DMS153 treated with DMSO at 0.1 percent for 48 hours (cell line): ENCODE data around the gene MGLL.

Experiments used
- DNase-seq: peaks from one replicate; lab custom pipeline; 2025; ENCODE audit not compliant: unreplicated experiment; lab: John Stamatoyannopoulos, UW

The MGLL gene

DNA sequence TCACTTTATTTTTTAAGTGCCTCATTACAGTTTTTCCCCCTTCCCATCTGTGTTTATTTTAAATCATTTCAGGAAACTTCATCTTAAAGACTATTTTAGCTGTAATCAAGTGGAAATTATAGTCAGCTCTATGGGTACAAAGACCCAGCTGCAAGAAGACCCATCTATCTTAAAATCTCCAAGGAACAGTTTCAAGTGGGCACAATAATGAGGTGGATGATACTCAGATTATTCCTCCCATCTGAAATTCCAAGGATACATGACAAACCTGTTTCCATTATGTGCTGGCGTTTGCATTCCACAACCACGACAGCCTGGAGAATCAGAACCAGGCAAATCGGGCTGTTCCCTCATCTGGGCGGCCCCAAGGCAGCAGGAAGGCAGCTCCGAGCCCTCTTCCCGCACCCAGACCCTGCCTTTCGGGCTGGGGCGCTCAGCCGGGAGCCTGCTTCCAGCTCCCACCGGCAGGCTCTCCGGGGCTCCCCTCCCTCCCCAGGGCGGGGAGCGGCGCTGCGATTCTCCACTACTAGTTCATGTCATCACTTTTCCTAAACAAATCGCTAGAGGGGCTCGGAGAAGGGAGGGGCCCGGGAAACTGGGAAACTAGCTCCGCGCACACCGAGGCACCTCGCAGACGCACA is at the start of gene MGLL:
TSS of gene MGLL (minus strand) at position 475 of the 641 bp plus-strand sequence. CDS start at position 278, 197 bp downstream.
- no peak for DNase-seq

DNA sequence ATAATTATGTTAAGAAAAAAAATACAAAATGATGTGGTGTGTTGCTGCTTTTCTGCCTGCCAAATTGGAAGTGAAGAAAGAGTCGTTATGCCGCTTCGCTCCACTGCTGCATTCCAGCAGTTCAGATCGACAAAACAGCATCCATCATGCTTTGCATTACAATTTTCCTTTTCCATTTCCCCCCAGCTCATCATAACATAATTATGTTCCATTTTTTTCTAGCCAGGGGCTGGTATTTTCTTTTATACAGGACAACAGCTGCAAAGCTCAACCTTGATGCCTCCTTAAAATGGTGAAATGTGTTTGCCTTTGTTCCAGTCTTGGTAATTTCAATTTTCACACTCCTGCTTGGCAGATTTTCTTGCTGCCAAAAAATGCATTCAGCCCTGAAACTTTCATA is 47.8 kb upstream of the MGLL start:
- no peak for DNase-seq

DNA sequence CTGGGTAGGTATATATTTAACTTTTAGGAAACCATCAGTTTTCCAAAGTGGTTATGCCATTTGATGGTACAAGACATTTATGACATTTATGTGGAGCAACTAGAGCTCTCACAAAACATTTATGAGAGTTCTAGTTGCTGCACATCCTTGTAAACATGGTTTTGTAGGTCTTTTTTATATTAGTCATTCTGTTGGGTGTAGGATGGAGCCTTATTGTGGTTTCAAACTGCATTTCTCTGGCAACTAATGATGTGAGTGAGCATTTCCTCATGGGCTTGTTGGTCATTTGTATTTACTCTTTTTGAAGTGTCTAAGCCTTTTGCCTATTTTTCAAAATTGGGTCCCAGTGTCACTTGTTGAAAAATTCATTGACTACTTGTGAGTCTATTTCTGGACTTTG is 45.7 kb upstream of the MGLL start:
- DNase-seq = no peak

DNA sequence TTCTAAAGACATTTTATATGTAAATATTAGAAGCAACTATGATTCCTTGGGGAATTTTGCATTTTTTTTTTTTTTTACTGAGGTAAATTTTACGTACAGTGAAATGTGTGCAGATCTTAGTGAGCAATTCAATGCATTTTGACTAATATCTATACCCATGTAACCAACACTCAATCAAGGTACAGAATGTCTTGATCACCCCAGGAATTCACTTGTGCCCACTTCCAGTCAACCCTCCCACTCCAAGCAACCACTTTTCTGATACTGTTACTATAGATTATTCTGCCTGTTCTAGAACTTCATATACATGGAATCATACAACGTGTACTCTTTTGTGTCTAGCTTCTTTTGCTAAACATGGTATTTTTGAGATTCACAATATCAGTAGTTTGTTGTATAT is 45.1 kb upstream of the MGLL start:
- no peak for DNase-seq

DNA sequence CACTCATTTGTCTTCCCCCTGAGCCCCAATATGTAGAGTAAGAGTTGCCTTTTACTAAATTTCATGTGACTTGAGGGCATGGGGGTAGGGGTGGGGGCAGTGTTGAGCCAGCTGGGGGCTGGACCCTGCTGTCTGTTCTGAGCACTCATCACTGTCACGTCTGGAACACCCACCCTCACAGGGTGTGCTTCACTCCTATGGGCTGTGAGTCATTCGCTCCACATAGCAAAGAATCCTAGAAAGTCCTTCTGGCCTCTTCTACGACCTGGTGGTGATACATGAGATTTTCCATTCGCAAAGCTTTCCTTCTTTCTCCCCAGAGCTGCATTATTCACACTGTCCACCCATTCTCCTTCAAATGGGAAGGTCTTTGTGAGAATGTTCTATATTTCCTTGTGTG is 43.6 kb upstream of the MGLL start:
- no peak for DNase-seq

DNA sequence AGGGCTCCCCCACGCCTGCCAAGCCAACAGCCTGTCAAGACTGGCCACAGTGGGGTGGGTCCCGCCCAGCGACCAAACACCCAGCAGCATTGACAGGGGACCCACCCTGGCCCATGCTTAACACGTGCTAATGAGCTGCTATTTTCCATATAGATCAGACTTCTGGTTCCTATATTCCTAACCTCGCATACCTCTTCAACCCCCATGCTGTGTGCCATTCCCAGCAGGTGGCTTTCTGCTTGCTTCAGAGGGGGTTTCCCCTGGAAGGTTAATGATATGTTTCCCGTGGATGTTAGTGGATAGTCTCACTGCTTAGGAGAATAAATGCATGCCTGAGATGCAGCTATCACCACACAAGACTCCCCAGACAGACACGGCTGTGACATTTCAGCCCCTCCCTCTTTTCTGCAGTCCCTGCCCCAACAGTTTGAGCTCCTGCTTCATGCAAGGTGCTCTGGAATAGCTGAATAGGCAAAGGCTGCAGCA is 37.9 kb upstream of the MGLL start:
- DNase-seq = no peak

DNA sequence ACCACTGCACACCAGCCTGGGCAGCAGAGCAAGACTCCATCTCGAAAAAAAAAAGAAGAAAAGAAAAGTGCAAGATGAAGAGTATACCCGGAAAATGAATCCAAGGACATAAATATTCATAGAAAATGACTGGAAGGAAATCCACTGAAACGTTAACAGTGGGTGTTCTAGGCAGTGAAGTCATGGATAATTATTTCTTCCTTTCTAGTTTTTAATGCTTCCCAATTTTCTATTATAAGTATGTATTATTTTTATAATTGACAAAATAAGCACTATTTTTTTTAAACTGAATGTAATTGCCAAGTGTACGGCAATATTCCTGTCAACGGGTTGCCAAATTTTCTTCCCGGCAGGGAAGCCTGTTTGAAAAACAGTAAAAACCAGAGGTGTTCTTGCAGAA is 37.4 kb upstream of the MGLL start:
- DNase-seq = no peak

DNA sequence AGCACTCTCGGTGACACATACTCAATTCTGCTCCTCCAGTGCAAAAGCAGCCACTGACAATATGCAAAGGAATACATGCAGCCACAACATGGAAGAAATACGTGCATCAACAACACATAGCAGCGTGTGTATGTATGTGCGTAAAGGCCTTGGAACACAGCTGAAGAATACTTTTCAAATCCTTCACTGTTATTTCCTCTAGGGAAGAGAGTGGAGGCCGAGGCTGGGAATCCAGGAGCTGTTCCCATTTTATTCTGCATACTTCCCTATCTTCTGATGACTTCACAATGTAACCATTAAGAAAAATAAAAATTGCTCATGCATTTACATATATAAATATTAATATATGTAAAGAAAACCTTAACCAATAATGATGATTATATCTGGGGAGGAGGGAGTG is 36.6 kb upstream of the MGLL start:
- DNase-seq = no peak

DNA sequence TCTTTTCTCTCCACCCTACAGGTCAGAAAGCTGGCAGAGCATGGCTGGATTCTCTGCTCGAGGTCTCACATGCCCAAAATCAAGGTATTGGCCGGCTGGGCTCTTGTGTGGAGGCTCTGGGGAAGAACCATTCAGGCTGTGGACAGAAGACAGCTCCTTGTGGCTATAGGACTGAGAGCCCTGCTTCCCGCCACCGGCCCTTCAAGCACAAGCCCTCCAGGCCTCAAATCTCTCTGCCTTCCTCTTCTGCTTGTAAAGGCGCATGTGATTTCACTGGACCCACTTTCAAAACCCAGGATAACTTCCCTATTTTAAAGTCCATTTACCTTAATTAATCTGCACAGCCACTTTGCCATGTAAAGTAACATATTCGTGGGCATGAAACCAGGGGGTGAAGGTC is 36.2 kb upstream of the MGLL start:
- DNase-seq = no peak

DNA sequence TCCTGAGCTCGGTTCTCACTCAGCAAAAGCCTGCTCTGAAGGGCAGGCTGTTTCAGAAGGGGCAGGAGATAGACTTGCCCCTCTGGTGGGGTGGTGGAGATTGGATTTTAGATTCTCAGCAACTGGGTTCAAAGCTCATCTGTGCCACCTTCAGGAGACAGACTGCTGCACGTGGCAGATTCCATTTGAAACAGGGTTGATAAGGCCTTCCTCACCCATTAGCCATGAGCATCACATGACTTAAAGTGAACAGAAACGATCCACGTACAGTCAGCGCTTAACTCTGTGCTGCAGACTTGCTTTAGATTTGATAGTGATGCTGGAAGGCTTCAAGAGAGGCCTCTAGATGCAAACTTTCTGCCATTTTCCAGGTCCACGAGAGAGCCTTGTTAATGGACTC is 35.0 kb upstream of the MGLL start:
- no peak for DNase-seq

DNA sequence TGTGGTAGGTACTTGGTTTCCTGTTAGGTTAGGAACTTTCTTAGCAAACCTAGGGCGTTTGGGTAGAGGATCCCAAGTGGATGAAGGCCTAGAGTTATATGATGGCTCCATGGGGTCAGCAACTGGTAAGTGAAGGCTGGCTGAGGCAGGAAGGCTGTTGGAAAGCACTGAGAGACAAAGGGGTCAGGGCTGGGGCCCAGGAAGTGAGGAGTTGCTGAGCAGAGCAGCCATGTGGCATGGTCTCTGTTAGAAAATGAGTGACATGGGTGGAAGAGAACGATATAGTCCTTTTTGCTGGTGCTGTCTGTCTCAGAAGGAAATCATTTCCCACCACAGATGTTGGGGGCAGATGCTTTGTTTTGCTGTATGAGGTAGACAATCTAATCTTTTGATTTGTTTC is 34.5 kb upstream of the MGLL start:
- no peak for DNase-seq

DNA sequence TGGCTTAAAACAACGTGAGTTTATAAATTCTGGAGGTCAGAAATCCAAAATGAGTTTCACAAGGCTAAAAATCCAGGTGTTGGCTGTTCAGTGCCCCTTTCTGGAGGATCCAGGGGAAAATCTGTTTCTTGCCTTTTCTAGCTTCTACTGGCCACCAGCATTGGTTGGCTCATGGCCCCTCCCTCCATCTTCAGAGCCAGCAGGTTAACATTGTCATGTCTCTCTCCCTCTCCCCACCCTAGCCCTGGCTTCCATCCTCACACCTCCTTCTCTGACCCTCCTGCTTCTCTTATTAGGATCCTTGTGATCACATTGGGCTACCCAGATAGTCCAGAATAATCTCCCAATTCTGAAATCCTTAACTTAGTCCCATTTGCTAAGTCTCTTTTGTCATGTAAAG is 32.9 kb upstream of the MGLL start:
- DNase-seq = no peak

DNA sequence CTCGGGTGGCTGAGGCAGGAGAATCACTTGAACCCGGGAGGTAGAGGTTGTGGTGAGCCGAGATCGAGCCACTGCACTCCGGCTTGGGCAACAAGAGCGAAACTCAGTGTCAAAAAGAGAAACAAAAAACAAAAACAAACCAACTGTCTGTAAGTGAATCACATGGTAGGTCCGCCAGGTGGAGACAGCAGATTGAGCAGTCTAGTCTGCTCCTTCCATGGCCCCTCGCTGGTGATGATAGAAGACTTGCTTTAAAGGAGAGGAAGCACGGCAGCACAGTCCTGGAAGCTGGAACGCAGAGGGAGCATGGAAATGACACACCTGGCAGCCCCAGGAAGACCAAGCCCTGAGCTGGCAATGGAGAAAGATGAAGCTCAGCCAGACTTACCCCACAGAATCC is 31.4 kb upstream of the MGLL start:
- no peak for DNase-seq

DNA sequence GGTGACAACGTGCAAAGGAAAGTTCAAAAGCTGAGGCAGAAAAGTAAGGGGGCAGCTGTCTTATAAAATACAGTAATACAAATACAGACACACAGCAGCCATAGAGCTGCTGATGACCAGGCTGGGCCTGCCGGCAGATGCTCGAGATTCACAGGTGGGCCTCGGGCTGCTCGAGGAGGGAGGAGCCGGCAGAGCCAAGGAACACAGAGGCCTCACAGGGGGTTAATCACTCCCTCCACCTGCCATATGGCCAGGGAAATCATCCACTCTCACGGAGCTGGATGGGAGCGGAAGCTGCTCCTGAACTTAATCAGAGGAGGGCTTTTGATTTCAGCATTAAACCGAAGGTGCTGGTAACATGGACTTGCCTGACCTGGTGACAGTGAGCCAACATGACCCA is 29.6 kb upstream of the MGLL start:
- DNase-seq = no peak

DNA sequence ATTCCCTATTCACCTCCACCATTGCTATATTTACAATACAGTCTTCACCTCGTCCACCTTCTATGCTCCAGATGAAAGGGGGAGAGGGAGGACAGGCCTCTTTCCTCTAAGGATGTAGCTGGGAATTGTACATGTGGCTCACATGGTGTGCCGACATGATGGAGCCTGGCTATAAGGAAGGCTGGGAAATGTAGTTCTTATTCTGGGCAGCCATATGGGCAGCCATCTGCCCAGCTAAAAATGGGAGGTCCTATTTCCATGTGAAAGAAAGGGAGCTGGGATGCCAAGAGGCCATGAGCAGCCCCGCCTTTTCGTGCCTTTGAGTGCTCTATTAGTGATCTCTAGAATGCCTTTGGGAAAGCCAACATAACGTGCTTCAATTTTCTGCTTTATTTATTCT is 27.1 kb upstream of the MGLL start:
- no peak for DNase-seq

DNA sequence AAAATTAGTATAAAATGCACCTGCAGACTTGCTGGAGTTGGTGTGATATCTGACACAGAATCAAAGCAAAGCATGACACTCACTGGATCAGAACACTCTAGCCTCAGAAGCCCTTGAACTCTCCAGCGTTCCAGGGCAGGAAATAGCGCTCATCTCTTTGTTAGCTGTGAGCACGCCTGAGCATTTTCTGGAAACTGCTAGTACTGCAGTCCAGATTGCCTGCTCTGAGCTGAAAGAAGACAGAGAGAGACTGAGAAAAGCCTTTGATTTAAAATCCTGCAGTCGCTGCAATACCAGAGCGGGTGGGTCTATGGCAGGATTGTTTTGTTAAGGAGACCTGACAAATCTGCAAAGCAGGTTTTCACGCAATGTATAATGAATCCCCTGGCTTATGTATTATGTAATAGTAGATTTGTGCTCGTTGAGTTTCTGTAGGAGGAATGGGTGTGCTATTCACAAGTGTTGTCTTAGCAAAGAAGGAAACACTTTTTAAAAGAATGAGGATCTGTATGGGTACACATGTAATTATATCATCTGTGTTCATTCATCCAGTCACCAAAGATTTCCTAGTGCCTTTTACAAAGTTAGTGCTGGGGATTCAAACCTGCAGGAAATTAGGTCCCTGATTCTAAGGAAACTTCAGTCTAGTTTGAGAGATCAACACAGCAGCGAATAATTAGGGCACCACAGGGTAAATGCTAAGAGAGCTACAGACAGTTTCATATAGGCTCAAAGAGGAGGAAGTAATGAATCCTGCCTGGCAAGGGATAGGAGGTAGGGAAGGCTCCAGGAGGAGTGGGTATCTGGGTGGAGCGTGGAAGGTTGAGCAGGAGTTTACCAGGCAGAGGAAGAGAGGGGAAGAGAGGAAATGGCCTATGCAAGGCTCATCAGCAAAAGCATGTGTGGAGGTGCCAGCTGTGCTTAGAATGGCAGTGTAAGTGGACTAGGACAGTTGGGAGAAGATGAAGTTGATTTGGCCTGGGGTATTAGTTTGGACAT is 26.1 kb upstream of the MGLL start:
- DNase-seq = no peak

DNA sequence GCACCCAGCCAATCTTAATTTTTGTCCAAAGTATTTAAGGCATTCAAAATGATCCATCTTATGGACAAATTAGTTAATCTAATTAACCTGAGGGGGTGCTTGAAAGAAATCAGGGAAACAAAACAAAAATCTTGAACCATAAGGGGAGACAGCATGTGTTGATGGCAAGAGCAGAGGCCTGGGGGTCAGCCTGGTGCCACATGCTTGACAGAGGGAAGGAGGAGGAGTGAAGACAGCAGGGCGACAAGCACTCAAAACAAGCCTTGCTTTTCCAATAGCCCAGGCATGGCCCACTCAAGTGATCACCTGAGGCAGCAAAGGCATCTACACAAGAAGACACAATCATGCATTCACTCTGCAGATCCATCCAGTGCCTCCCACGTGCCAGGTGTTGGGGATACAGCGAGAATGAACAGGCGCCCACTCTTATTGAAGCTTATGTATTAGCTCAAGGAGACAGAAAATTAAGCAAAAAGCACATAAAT is 25.0 kb upstream of the MGLL start:
- no peak for DNase-seq

DNA sequence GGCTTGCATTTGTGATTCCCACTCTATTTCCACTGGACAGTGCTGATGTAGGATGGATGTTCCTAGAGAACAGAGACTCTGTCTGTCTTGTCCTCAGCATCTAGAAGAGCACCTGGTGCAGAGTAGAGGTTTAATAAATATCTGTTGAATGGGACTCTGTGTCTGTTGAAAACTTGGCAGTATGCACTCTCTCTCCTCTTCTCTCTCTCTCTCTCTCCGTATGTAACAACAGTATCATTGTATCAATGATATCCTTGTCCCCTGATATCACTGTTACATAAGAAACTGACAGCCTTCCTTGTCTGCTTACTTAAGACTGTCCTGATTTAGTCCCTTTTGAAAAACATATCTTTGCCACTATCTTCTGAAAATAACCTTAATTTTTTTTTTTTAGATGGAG is 24.3 kb upstream of the MGLL start:
- DNase-seq = no peak

DNA sequence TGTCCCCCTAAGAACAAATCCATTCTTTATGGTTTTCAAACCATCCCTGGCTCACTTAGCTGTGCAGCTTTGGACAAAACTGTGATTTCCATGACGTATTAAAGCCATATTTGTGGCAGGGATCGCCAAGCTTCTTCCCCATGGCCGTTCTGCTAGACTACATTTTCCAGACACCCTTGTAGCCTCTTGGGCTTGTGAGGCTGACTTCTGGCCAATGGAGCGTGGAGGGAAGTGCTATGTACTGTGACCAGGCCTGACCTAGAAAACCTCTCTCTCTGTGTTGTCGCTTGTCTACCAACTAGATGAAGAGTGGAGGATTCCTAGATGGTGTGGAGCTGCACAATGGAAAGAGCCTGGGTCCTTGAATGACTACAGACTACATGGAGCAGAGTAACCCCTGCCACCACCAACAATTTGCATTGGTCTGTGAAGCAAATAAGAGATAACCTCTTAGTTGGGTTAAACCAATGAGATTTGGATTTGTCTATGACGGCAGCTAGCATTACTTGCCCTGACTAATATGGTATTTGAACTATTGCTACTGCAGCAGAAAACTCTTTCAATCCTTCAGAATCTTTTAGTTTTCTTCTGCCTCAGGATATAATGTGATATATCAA is 22.1 kb upstream of the MGLL start:
- no peak for DNase-seq

DNA sequence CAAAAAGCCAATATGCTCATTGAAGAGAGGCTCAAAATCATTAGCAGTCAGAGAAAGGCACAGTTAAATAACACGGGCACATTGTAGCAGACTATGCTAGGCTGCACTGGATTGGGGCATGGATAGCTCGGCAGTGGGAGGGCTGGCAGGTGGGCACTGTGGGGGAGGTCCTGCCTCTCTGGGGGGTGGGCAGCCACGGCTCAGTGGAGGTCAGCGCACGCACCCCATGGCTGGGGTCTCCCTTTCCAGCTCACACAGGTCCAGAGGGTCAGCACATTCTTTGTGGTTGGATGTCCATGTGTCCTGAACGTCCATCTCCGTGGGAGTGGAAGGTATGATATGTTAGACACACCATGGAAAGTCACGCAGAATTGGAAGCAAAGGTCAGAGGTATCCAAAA is 18.4 kb upstream of the MGLL start:
- no peak for DNase-seq

DNA sequence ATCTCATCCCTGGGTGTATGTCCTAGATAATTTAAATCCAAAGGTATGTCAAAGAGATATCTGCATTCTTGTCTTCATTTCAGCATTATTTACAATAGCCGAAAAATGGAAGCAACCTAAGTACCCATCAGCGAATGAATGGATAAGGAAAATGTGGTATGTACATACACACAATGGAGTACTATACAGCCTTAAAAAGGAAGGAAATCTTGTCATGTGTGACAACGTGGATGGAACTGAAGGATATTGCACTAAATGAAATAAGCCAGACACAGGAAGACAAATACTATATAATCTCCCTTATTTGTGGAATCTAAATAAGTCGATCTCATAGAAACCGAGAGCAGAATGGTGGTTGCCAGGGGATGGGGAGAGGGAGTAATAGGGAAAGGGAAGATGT is 16.8 kb upstream of the MGLL start:
- DNase-seq = no peak
